ENCODE measurements around the gene BARX1.
"Not testable (repeated sequence)": the region's sequence is repeated elsewhere in the genome, so short reads cannot be mapped to it uniquely, and the experiment has no call there.

Gene BARX1

GRCh38 chr9:93946338-93946712 lies 8.8 kb downstream of the BARX1 start:
- Histone ChIP-seq H3K36me3 (ENCODE audit: control insufficient read depth, insufficient read depth, low read length) (no peaks in the 10 kb centered on the region), H3K4me3 (ENCODE audit: insufficient read depth, low read depth, low read length, poor library complexity, severe bottlenecking) (no peak overlapping the region), H3K27me3 (replicated peaks; ENCODE audit: control insufficient read depth, insufficient read depth, low read length, poor library complexity, severe bottlenecking) (peaks cover 46% of the 10 kb centered on the region), H3K9me3 (ENCODE audit: control insufficient read depth, low read length) (no peaks in the 10 kb centered on the region), H3K27ac (ENCODE audit: insufficient read depth, low read length, poor library complexity, severe bottlenecking) (no peak overlapping the region), H3K4me1 (ENCODE audit: control insufficient read depth, insufficient read depth, low read length, poor library complexity, severe bottlenecking) (peaks cover 15% of the 10 kb centered on the region)
- DNase-seq: no peak

DNA sequence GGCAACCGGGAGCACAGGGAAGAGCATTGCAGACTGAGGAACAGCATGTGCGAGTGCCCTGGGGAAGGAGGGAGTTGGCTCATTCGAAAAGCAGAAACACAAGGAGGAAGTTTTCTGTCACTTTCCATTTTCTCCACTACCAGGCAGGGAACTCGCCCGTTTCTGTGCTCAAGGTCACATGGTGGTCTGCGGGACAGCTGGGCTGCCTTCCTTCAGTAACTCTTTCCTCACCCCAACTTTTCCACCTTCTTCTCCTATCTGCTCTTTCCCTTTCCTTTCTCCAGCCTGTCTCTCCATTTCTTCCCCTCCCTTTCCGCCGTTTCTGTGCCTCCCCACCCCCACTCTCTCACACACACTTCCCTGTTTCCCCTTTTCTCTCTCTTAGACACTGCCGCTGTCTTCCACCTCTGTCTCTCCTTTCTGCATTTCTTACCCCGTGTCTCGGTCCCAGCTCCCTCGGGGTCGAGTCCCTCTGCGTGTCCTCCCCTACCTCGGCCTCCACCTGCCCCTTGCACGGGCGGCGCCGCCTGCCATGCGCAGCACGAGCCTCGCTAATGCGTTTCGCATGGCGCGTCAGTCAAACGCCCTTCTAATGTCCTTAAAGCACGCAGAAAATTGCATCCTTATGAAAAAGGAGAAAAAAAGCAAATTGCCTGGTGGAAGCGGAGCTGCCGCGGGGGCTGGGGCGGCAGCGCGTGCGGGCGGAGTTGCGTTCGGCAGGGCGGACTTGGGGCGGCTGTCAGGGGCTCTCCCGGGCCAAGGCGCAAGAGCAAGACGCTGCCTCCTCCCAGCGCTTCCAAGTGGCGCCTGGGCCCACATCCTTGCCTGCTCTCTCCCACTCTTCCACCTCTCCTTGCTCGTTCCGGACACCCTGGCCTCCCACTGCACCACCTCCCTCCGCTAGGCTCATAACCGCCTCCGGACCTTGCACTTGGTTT lies 9.5 kb downstream of the BARX1 start:
- DNase-seq: no peak
- Histone ChIP-seq H3K36me3 (ENCODE audit: control insufficient read depth, insufficient read depth, low read length) (no peaks in the 10 kb centered on the region), H3K9me3 (ENCODE audit: control insufficient read depth, low read length) (no peaks in the 10 kb centered on the region), H3K4me1 (ENCODE audit: control insufficient read depth, insufficient read depth, low read length, poor library complexity, severe bottlenecking) (peaks cover 12% of the 10 kb centered on the region), H3K27me3 (replicated peaks; ENCODE audit: control insufficient read depth, insufficient read depth, low read length, poor library complexity, severe bottlenecking) (peaks cover 41% of the 10 kb centered on the region), H3K27ac (ENCODE audit: insufficient read depth, low read length, poor library complexity, severe bottlenecking) (no peak overlapping the region), H3K4me3 (ENCODE audit: insufficient read depth, low read depth, low read length, poor library complexity, severe bottlenecking) (no peak overlapping the region)

DNA sequence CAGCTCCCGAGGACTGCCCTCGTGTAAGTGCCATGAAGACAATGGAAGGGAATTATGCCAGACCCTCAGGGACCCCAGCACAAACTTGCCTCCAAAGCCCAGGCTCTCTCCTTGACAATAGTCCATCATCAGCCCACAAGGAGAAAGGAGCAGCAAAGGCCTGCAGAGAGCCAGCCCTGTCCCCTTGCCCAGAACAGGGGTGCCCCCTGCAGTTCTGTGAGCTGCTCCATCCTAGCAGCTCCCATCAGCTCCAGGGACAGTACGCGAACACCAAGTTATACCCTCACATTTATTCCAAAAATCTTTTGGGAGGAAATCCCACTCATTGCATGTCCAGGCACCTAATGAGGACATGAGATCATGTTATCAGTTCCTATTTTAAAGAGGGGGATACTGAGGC lies 11.1 kb downstream of the BARX1 start:
- Histone ChIP-seq H3K36me3 (ENCODE audit: control insufficient read depth, insufficient read depth, low read length) (no peaks in the 10 kb centered on the region), H3K4me1 (ENCODE audit: control insufficient read depth, insufficient read depth, low read length, poor library complexity, severe bottlenecking) (peaks cover under 1% of the 10 kb centered on the region), H3K27ac (ENCODE audit: insufficient read depth, low read length, poor library complexity, severe bottlenecking) (no peak overlapping the region), H3K27me3 (replicated peaks; ENCODE audit: control insufficient read depth, insufficient read depth, low read length, poor library complexity, severe bottlenecking) (peaks cover 26% of the 10 kb centered on the region), H3K4me3 (ENCODE audit: insufficient read depth, low read depth, low read length, poor library complexity, severe bottlenecking) (no peak overlapping the region), H3K9me3 (ENCODE audit: control insufficient read depth, low read length) (no peaks in the 10 kb centered on the region)
- DNase-seq: no peak

DNA sequence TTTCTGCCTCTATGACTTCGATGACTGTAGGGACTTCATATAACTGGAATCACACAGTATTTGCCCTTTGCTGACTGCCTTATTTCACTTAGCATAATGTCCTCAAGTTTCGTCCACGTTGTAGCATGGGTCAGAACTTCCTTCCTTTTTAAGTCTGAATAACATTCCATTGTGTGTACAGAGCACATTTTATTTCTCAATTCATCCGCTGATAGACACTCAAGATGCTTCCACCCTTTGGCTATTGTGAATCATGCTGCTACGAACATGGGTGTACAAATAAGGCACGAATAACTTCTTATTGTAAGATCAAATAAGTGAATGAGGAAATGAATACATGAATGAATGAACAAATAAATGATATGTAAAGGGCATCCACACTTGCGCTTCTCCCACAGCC lies 13.0 kb downstream of the BARX1 start:
- Histone ChIP-seq H3K27ac (ENCODE audit: insufficient read depth, low read length, poor library complexity, severe bottlenecking) (no peak overlapping the region), H3K36me3 (ENCODE audit: control insufficient read depth, insufficient read depth, low read length) (no peaks in the 10 kb centered on the region), H3K9me3 (ENCODE audit: control insufficient read depth, low read length) (no peaks in the 10 kb centered on the region), H3K27me3 (replicated peaks; ENCODE audit: control insufficient read depth, insufficient read depth, low read length, poor library complexity, severe bottlenecking) (peaks cover 15% of the 10 kb centered on the region), H3K4me1 (ENCODE audit: control insufficient read depth, insufficient read depth, low read length, poor library complexity, severe bottlenecking) (no peaks in the 10 kb centered on the region), H3K4me3 (ENCODE audit: insufficient read depth, low read depth, low read length, poor library complexity, severe bottlenecking) (no peak overlapping the region)
- no peak for DNase-seq

DNA sequence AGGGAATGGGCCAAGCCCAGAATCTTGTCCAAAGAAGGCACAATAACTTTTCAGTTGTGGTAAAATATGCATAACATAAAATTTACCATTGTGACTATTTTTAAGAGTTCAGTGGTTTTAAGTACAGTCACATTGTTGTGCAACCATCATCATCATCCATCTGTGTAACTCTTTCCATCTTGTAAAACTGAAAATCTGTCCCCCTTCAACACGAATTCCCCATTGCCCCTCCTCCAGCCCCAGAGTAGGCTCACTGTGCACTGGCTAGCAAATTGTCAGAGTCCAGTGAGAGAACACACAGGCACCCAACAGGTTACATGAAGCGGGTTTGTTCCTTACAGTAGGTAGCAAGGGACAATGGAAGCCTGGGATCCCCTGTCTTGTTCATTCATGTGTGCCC lies 13.7 kb downstream of the BARX1 start:
- Histone ChIP-seq H3K4me3 (ENCODE audit: insufficient read depth, low read depth, low read length, poor library complexity, severe bottlenecking) (no peak overlapping the region), H3K27me3 (replicated peaks; ENCODE audit: control insufficient read depth, insufficient read depth, low read length, poor library complexity, severe bottlenecking) (peaks cover 13% of the 10 kb centered on the region), H3K27ac (ENCODE audit: insufficient read depth, low read length, poor library complexity, severe bottlenecking) (no peak overlapping the region), H3K4me1 (ENCODE audit: control insufficient read depth, insufficient read depth, low read length, poor library complexity, severe bottlenecking) (no peaks in the 10 kb centered on the region), H3K9me3 (ENCODE audit: control insufficient read depth, low read length) (no peaks in the 10 kb centered on the region), H3K36me3 (ENCODE audit: control insufficient read depth, insufficient read depth, low read length) (no peaks in the 10 kb centered on the region)
- no peak for DNase-seq

DNA sequence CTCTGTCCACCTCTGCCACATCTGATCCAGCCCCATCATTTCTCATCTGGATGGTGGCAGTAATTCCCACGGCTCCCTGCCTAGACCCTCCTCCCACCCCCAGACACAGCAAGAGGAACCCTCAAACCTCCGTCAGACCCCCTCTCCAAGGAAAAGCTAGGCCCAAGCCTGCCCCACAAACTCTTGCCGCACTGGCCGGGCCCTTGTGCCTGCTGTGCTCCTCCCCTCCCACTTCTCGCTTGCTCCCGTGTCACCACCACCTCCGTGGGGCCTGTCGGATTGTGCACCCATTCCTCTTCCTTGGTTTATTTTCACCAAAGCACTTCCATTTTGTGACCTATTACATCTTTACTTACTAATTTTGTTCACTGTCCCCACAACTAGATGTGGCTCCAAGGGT lies 14.2 kb downstream of the BARX1 start:
- Histone ChIP-seq H3K36me3 (ENCODE audit: control insufficient read depth, insufficient read depth, low read length) (no peaks in the 10 kb centered on the region), H3K27ac (ENCODE audit: insufficient read depth, low read length, poor library complexity, severe bottlenecking) (no peak overlapping the region), H3K4me1 (ENCODE audit: control insufficient read depth, insufficient read depth, low read length, poor library complexity, severe bottlenecking) (no peaks in the 10 kb centered on the region), H3K4me3 (ENCODE audit: insufficient read depth, low read depth, low read length, poor library complexity, severe bottlenecking) (no peak overlapping the region), H3K27me3 (replicated peaks; ENCODE audit: control insufficient read depth, insufficient read depth, low read length, poor library complexity, severe bottlenecking) (peaks cover 8% of the 10 kb centered on the region), H3K9me3 (ENCODE audit: control insufficient read depth, low read length) (no peaks in the 10 kb centered on the region)
- no peak for DNase-seq

- H3K4me1 ChIP-seq (ENCODE audit: control insufficient read depth, insufficient read depth, low read length, poor library complexity, severe bottlenecking); H3K9me3 ChIP-seq (ENCODE audit: control insufficient read depth, low read length); H3K27ac ChIP-seq (ENCODE audit: insufficient read depth, low read length, poor library complexity, severe bottlenecking); DNase-seq; H3K4me3 ChIP-seq (ENCODE audit: insufficient read depth, low read depth, low read length, poor library complexity, severe bottlenecking); H3K27me3 ChIP-seq (replicated peaks; ENCODE audit: control insufficient read depth, insufficient read depth, low read length, poor library complexity, severe bottlenecking); H3K36me3 ChIP-seq (ENCODE audit: control insufficient read depth, insufficient read depth, low read length): not testable (repeated sequence)
These were observed 15.6 kb downstream of the BARX1 start for GRCh38 chr9:93939589-93939988.

- H3K27ac ChIP-seq (ENCODE audit: insufficient read depth, low read length, poor library complexity, severe bottlenecking): no peak overlapping the region
- no peaks in the 10 kb centered on the region for H3K4me1 ChIP-seq (ENCODE audit: control insufficient read depth, insufficient read depth, low read length, poor library complexity, severe bottlenecking)
- no peaks in the 10 kb centered on the region for H3K9me3 ChIP-seq (ENCODE audit: control insufficient read depth, low read length)
- H3K27me3 ChIP-seq (replicated peaks; ENCODE audit: control insufficient read depth, insufficient read depth, low read length, poor library complexity, severe bottlenecking): no peaks in the 10 kb centered on the region
- no peak overlapping the region for H3K4me3 ChIP-seq (ENCODE audit: insufficient read depth, low read depth, low read length, poor library complexity, severe bottlenecking)
- no peaks in the 10 kb centered on the region for H3K36me3 ChIP-seq (ENCODE audit: control insufficient read depth, insufficient read depth, low read length)
- no peak for DNase-seq
These were observed 18.0 kb downstream of the BARX1 start for GRCh38 chr9:93937193-93937592.

DNA sequence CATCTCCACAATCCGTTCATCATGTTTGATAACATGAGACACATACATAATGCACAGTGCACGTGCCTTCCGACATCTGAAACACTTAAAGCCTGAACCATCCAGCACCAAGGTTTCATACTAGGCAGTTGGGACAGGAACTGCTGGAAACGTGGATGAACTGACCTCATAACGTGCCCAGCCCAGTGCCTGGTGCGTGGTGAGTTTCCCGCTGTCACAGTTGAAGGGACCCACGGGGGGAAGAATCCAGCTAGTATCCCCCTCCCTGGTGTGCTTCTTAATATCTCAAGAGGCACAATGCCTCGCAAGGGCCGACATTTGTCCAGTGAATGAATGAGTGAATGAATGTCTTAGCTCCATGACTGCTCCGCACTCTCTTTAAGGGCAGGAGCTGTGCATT lies 23.2 kb downstream of the BARX1 start:
- DNase-seq: no peak
- no peaks in the 10 kb centered on the region for H3K4me1 ChIP-seq (ENCODE audit: control insufficient read depth, insufficient read depth, low read length, poor library complexity, severe bottlenecking)
- no peaks in the 10 kb centered on the region for H3K9me3 ChIP-seq (ENCODE audit: control insufficient read depth, low read length)
- no peaks in the 10 kb centered on the region for H3K36me3 ChIP-seq (ENCODE audit: control insufficient read depth, insufficient read depth, low read length)
- H3K27me3 ChIP-seq (replicated peaks; ENCODE audit: control insufficient read depth, insufficient read depth, low read length, poor library complexity, severe bottlenecking): peaks cover 4% of the 10 kb centered on the region
- no peak overlapping the region for H3K27ac ChIP-seq (ENCODE audit: insufficient read depth, low read length, poor library complexity, severe bottlenecking)
- H3K4me3 ChIP-seq (ENCODE audit: insufficient read depth, low read depth, low read length, poor library complexity, severe bottlenecking): no peak overlapping the region

- no peak for DNase-seq
- H3K27ac ChIP-seq (ENCODE audit: insufficient read depth, low read length, poor library complexity, severe bottlenecking): no peak overlapping the region
- H3K27me3 ChIP-seq (replicated peaks; ENCODE audit: control insufficient read depth, insufficient read depth, low read length, poor library complexity, severe bottlenecking): peaks cover 4% of the 10 kb centered on the region
These were observed 25.1 kb downstream of the BARX1 start for GRCh38 chr9:93930070-93930469.

More at GRCh38 chr9:93930070-93930469, 25.1 kb downstream of the BARX1 start:
- Histone ChIP-seq H3K4me3 (ENCODE audit: insufficient read depth, low read depth, low read length, poor library complexity, severe bottlenecking) (no peak overlapping the region), H3K9me3 (ENCODE audit: control insufficient read depth, low read length) (no peaks in the 10 kb centered on the region), H3K36me3 (ENCODE audit: control insufficient read depth, insufficient read depth, low read length) (no peaks in the 10 kb centered on the region), H3K4me1 (ENCODE audit: control insufficient read depth, insufficient read depth, low read length, poor library complexity, severe bottlenecking) (no peaks in the 10 kb centered on the region)
